Activated CD8-positive, alpha-beta T cell treated with anti-CD3 and anti-CD28 coated beads for 36 hours (primary cell): ENCODE measurements around the gene MESD. TPM values are rescaled to one million over a fixed set of nuclear protein-coding genes. Genes with fewer than 3 reads are reported as not detected.

Source experiments
- ATAC-seq: fragments of 200-7000 bp; cut with Tn5 transposase; one replicate; pipeline ENCODE4 v1.10.0; 2021; ENCODE audit warnings: mild to moderate bottlenecking, moderate library complexity
- CTCF ChIA-PET: fragments of 350-600 bp; sonication (Branson Sonifier 250); formaldehyde crosslinking; loops from one replicate; lab custom pipeline; 2021; ENCODE audit warnings: antibody characterized with exemption; lab: Charles Lee
- POLR2A ChIA-PET: fragments of 350-600 bp; sonication (Branson Sonifier 250); formaldehyde crosslinking; loops from one replicate; lab custom pipeline; 2021; ENCODE audit warnings: antibody characterized with exemption; lab: Charles Lee
- DNase-seq: peaks from one replicate; pipeline ENCODE4 v3.0.0-alpha.2; 2020
- H3K27ac Mint-ChIP-seq: one replicate; pipeline ENCODE4 v1.8.0; 2021; ENCODE audit warnings: mild to moderate bottlenecking, mixed read lengths
- H3K27me3 Mint-ChIP-seq: one replicate; pipeline ENCODE4 v1.8.0; 2021; ENCODE audit warnings: mixed read lengths
- H3K36me3 Mint-ChIP-seq: one replicate; pipeline ENCODE4 v1.8.0; 2021; ENCODE audit warnings: low read depth, mixed read lengths
- H3K4me1 Mint-ChIP-seq: one replicate; pipeline ENCODE4 v1.8.0; 2021; ENCODE audit warnings: low read depth, mixed read lengths
- H3K4me3 Mint-ChIP-seq: one replicate; pipeline ENCODE4 v1.8.0; 2021; ENCODE audit warnings: mild to moderate bottlenecking, moderate library complexity, mixed read lengths
- H3K9me3 Mint-ChIP-seq: one replicate; pipeline ENCODE4 v1.8.0; 2021; ENCODE audit warnings: mixed read lengths
- intact Hi-C: fragments of 100-400 bp; cut with micrococcal nuclease; formaldehyde crosslinking; loops from one replicate; pipeline ENCODE4 v1.10.0; 2022
- total RNA-seq, 2 experiments: library from RNA; stranded (reverse); gene quantifications; one replicate each; pipeline ENCODE4 v1.2.3, GENCODE V29; 2021
- TF ChIP-seq, protein P1 (sequence below): fragments of 200-600 bp; IDR thresholded peaks from one replicate; pipeline ENCODE4 v1.8.0; 2022; ENCODE audit warnings: antibody characterized with exemption, mild to moderate bottlenecking

Gene MESD
- total RNA-seq, 2 experiments from 2014 or later: 15.8 to 16.5 TPM

DNA sequence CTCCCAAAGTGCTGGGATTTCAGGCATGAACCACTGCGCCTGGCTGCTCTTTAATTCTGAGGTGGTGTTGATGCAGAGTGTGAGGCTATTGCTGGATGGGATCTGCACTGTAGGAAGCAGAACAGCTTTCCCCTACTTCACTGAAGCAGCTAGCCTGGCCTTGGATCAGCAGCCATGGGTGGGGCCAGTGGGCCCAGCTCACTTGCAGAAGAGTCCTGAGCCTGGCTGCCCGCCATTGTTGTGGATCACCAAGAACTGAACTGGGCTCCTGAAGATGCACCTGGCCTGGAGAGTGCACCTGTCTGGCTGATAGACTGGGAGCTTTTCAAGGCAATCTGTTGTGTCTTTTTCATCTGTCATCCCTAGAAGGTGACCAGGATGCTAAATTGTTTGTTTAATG is 23.0 kb upstream of the MESD start:
- ChIA-PET POLR2A (no interaction called here), CTCF (no interaction called here)
- Mint-ChIP-seq H3K36me3 (no peaks in the 10 kb centered on the region), H3K4me1 (peaks cover 24% of the 10 kb centered on the region), H3K27me3 (no peaks in the 10 kb centered on the region), H3K27ac (no peak overlapping the region), H3K9me3 (no peaks in the 10 kb centered on the region), H3K4me3 (no peak overlapping the region)
- TF ChIP-seq, protein P1, sequence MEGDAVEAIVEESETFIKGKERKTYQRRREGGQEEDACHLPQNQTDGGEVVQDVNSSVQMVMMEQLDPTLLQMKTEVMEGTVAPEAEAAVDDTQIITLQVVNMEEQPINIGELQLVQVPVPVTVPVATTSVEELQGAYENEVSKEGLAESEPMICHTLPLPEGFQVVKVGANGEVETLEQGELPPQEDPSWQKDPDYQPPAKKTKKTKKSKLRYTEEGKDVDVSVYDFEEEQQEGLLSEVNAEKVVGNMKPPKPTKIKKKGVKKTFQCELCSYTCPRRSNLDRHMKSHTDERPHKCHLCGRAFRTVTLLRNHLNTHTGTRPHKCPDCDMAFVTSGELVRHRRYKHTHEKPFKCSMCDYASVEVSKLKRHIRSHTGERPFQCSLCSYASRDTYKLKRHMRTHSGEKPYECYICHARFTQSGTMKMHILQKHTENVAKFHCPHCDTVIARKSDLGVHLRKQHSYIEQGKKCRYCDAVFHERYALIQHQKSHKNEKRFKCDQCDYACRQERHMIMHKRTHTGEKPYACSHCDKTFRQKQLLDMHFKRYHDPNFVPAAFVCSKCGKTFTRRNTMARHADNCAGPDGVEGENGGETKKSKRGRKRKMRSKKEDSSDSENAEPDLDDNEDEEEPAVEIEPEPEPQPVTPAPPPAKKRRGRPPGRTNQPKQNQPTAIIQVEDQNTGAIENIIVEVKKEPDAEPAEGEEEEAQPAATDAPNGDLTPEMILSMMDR: no peak
- ATAC-seq (no peak), DNase-seq (no peak)
- intact Hi-C loops: no loop called here

DNA sequence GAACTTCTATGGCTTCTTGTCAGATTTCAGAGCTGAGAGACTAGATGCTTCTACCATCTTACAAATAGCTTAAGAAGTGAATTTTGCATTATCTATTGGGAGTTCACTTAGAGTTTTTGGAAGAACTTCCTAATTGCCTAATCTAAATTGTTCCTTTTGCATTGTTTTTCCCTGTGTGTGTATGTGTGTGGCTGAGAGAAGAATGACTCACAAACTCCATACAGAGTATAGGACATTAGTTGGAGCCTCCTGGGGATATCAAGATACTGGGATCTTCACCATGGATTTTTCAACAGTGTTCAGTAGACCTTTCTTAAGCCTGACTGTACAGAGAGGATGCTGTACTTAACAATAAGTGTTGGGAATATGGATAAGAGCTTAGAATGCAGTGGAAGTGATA is 22.0 kb upstream of the MESD start:
- Mint-ChIP-seq H3K27me3 (no peaks in the 10 kb centered on the region), H3K4me1 (peaks cover 31% of the 10 kb centered on the region), H3K36me3 (no peaks in the 10 kb centered on the region), H3K27ac (no peak overlapping the region), H3K4me3 (no peak overlapping the region), H3K9me3 (no peaks in the 10 kb centered on the region)
- no peak for DNase-seq
- POLR2A ChIA-PET: no interaction called here
- no peak for ATAC-seq
- TF ChIP-seq, protein P1: no peak
- CTCF ChIA-PET: no interaction called here
- intact Hi-C loops: no loop called here

DNA sequence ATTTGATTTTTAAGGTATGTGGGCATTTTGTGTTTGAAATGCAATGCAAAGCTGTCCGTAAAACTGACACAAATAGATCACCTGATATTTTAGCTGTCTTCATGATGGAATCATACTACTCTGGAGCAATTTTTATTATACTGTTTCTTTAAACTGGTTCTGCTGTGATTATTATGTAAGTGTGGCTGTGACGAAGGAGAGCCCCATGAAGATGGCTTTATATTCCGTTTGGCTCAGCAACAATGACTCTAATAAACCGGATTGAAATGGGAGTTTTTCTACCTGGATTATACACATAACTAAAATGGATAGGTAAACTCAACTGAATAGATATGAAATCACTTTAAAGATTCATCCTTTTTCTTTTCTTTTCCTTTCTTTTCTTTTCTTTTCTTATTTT is 20.5 kb upstream of the MESD start:
- H3K9me3 Mint-ChIP-seq: no peaks in the 10 kb centered on the region
- H3K36me3 Mint-ChIP-seq: peaks cover 3% of the 10 kb centered on the region
- peak overlapping the region; percentile 44 for H3K27ac Mint-ChIP-seq
- H3K4me3 Mint-ChIP-seq: no peak overlapping the region
- DNase-seq (no peak), ATAC-seq (no peak)
- intact Hi-C loops: no loop called here
- TF ChIP-seq, protein P1: no peak
- ChIA-PET CTCF (interaction anchor here (0.7 to 3.8 kb wide), 7 partner anchors 11 to 471 kb away, joined by 3 to 10 read pairs (median 4); no protein-coding TSS in a partner anchor), POLR2A (interaction anchor here (1.3 kb wide), 1 partner anchor 8 kb away, joined by 7 read pairs; no protein-coding TSS in a partner anchor)
- H3K4me1 Mint-ChIP-seq: peaks cover 38% of the 10 kb centered on the region
- no peaks in the 10 kb centered on the region for H3K27me3 Mint-ChIP-seq

DNA sequence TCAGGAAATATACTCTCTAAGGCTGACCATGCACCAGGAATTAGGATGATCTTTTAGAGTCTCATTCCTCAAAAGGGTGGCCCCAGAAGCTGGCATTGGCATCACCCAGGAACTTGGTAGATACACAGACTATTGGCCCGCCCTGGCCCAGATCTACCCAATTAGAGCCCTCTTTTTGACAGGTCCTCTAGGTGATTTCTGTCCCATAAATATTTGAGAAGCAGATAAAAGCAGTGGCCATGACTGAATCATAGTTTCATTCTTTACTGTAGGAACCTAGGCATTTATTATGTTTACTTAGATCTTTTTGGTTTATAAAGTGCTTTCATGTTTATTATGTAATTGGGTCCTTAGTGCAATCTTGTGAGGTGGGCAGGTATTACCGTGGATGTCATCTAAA is 18.7 kb upstream of the MESD start:
- Mint-ChIP-seq H3K4me3 (no peak overlapping the region), H3K27ac (no peak overlapping the region), H3K27me3 (no peaks in the 10 kb centered on the region), H3K36me3 (peaks cover 18% of the 10 kb centered on the region), H3K4me1 (peaks cover 56% of the 10 kb centered on the region), H3K9me3 (no peaks in the 10 kb centered on the region)
- intact Hi-C loops: no loop called here
- CTCF ChIA-PET: interaction anchor here (1.0 to 3.8 kb wide), 4 partner anchors 13 to 257 kb away, joined by 3 to 10 read pairs (median 7); no protein-coding TSS in a partner anchor
- POLR2A ChIA-PET: no interaction called here
- TF ChIP-seq, protein P1: no peak
- DNase-seq (no peak), ATAC-seq (no peak)

DNA sequence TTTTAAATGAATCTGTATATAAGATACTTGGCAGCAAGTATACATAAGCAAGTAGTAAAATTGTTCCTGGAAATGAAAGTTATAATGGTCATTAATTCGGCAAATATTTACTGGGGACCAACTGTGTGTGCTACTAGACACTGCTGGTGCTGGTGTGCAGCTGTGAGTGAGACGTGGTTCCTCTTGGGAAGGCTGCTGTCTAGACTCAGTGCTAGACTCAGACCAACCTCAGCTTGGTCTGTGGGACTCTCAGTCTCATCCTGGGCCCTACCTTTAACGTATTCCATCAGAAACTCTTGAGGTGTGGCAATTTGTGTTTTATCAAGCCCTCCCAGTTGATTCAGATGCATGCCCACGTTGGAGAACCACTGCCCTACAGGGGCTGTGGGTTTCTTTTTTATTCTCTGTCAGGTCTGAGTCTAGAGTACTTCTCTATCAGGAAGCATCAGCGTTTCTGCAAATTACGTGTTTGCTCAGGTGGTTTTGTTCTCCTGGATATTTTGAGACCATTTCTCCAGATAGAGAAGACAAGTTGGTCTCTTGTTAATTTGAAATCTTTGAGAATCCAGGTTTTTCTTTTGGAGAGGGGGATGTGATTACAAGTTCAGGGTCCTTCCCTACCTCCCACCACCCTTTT is 17.9 kb upstream of the MESD start:
- DNase-seq (no peak), ATAC-seq (no peak)
- intact Hi-C loops: no loop called here
- Mint-ChIP-seq H3K9me3 (no peaks in the 10 kb centered on the region), H3K27ac (no peak overlapping the region), H3K4me1 (peaks cover 59% of the 10 kb centered on the region), H3K4me3 (no peak overlapping the region), H3K36me3 (peaks cover 23% of the 10 kb centered on the region), H3K27me3 (no peaks in the 10 kb centered on the region)
- ChIA-PET POLR2A (no interaction called here), CTCF (interaction anchor here (2.6 to 3.8 kb wide), 2 partner anchors 14 to 258 kb away, joined by 10 read pairs; no protein-coding TSS in a partner anchor)
- TF ChIP-seq, protein P1: no peak
